Fibroblast of villous mesenchyme (primary cell): ENCODE measurements around the gene HOATZ. TPM values are rescaled to one million over a fixed set of nuclear protein-coding genes. Genes with fewer than 3 reads are reported as not detected.

Experiments
- DNase-seq: peaks from one replicate; pipeline ENCODE4 v3.0.0-alpha.2; 2010; ENCODE audit warnings: low read depth
- H3K4me3 ChIP-seq: 2 replicates; pipeline ENCODE4 v1.5.1; 2011; ENCODE audit warnings: low read depth, mild to moderate bottlenecking, low read length
- CTCF ChIP-seq: IDR thresholded peaks from 2 replicates; pipeline ENCODE4 v1.5.1; 2012; ENCODE audit warnings: low read depth, mild to moderate bottlenecking, low read length; ENCODE audit not compliant: insufficient read depth
- total RNA-seq: library from RNA; depleted of rRNA; stranded (reverse); fragments of >200 nt; gene quantifications from 2 replicates; pipeline ENCODE4 v1.2.3, GENCODE V29; 2012

The HOATZ gene
- total RNA-seq, 1 donor: not detected

GRCh38 chr11:111518668-111519067 lies 4.1 kb downstream of the HOATZ start:
- no peak for DNase-seq
- no peak overlapping the region for H3K4me3 ChIP-seq
- TF ChIP-seq CTCF: no peak

GRCh38 chr11:111520560-111520959 lies 6.0 kb downstream of the HOATZ start:
- DNase-seq: peak; percentile 9
- no peak overlapping the region for H3K4me3 ChIP-seq
- TF ChIP-seq CTCF: no peak

GRCh38 chr11:111521135-111521534 lies 6.6 kb downstream of the HOATZ start:
- TF ChIP-seq CTCF: no peak
- no peak overlapping the region for H3K4me3 ChIP-seq
- DNase-seq: no peak

DNA sequence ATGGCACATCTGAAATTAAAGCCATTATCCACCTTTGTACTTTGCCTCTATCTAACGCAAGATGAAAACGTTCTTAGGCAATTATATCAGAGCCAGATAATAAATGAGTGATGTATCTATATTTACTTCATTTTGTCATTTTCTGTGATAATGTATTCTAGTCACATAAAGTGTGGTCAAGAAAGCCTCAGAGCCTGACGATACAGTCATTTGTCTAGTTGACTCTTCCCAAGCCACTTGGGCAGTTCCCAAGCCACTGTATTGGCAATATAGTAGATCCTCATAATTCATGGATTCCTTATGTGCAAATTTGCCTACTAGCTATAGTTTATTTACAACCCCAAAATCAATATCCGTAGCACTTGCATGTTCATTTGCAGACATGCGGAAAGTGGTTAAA lies 7.8 kb downstream of the HOATZ start:
- no peak for DNase-seq
- H3K4me3 ChIP-seq: no peak overlapping the region

DNA sequence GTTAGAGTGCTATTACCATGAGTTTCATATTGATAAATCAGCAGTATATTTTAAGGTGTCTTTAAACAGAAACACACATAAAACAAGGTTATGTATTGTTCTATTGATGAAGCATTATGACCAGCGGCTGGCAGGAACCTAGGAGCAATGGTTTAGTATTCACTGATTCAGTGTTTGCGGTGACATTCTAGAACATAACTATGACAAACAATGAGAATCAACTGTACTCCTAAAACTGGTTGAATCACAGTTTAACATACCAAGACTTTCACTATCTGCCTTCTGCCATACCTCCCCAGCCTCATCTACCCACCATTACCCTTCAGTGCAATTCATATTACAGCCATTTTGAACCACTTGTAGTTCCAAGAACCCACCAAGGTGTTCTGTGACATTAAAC lies 8.8 kb downstream of the HOATZ start:
- DNase-seq: no peak
- no peak for TF ChIP-seq CTCF
- H3K4me3 ChIP-seq: no peak overlapping the region

More for the DNA sequence above, 7.8 kb downstream of the HOATZ start:
- no peak for TF ChIP-seq CTCF

DNA sequence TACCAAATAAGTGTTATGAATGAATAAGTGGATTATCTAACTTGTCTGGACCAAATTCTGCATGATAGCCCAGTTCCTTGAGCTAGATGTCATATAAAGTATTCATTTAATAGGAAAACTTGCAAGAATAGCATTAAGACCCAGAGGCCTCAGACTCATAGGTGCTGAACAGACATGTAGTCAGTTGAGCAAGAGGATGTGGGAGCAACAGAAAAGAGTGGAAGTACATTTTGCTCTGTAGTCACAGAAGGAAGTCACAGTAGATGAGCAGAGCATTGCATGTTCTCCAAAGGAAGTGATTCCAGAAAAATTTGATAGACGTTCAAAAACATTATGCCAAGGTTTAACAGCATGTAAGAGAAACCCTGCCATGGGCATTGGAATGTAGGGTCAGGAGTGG lies 9.5 kb downstream of the HOATZ start:
- TF ChIP-seq CTCF: no peak
- no peak overlapping the region for H3K4me3 ChIP-seq
- no peak for DNase-seq

DNA sequence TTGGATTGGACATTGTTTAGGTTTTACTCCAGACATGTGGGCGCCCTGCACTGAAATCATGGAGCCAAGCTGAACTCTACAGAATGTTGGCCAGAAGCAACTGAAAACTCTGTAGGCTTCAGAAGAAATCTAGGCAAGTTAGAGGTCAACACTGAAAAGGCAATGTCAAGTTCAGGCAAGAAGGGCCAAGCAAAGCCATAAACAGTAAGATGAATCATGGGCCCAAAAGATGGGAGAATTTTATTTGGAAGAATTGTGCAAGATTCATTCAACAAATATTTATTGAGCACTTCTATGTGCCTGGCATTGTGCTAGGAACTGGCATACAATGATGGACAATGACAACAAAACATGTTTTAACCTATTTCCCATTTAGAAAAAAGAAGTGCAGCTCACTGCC lies 10.9 kb downstream of the HOATZ start:
- no peak for DNase-seq
- no peak for TF ChIP-seq CTCF
- H3K4me3 ChIP-seq: no peak overlapping the region
